ENCODE measurements around the gene HSPB1. TPM values are rescaled to one million over a fixed set of nuclear protein-coding genes. Genes with fewer than 3 reads are reported as not detected.

Gene HSPB1
- total and polyA plus RNA-seq, 2 of the 13 experiments (the other 11 are each of a cell fraction or from before 2014, with no cell fraction given) = 21.0 to 38.6 TPM

DNA sequence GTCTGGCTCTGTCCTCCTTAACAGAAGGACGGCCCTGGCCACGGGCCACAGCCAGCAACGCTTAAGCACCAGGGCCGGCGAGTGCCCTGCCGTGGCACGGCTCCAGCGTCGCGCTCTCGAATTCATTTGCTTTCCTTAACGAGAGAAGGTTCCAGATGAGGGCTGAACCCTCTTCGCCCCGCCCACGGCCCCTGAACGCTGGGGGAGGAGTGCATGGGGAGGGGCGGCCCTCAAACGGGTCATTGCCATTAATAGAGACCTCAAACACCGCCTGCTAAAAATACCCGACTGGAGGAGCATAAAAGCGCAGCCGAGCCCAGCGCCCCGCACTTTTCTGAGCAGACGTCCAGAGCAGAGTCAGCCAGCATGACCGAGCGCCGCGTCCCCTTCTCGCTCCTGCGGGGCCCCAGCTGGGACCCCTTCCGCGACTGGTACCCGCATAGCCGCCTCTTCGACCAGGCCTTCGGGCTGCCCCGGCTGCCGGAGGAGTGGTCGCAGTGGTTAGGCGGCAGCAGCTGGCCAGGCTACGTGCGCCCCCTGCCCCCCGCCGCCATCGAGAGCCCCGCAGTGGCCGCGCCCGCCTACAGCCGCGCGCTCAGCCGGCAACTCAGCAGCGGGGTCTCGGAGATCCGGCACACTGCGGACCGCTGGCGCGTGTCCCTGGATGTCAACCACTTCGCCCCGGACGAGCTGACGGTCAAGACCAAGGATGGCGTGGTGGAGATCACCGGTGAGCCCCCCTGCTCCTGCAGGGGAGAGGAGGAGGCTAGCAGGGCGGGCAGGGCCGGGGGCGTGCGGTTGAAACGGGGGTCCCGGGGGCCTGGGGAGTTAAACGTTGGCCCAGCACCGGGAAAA, at the start of gene HSPB1 (continued):
- TF ChIP-seq, protein P1, sequence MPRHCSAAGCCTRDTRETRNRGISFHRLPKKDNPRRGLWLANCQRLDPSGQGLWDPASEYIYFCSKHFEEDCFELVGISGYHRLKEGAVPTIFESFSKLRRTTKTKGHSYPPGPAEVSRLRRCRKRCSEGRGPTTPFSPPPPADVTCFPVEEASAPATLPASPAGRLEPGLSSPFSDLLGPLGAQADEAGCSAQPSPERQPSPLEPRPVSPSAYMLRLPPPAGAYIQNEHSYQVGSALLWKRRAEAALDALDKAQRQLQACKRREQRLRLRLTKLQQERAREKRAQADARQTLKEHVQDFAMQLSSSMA (CRISPR knock-in tag; IDR thresholded peaks at IDR 0.05) = no peak
- TF ChIP-seq PHF8 (CRISPR knock-in tag; IDR thresholded peaks at IDR 0.05) (peak; percentile 22; the same call in 1 of the 2 replicates), GABPA (IDR thresholded peaks at IDR 0.05; ENCODE audit: low read depth, low read length) (no peak), GABPA (CRISPR knock-in tag; IDR thresholded peaks at IDR 0.05; ENCODE audit: low read depth) (no peak), ARHGAP35 (CRISPR knock-in tag; IDR thresholded peaks at IDR 0.05; ENCODE audit: borderline replicate concordance) (peak; percentile 80), PLRG1 (conservative IDR thresholded peaks at IDR 0.05) (no peak), RAD51 (IDR thresholded peaks at IDR 0.05; ENCODE audit: borderline replicate concordance) (no peak), ZNF335 (CRISPR knock-in tag; IDR thresholded peaks at IDR 0.05) (peak; percentile 55; the same call in 1 of the 2 replicates), BCL6 (CRISPR knock-in tag; IDR thresholded peaks at IDR 0.05) (no peak; the same call in 1 of the 2 replicates), SIX4 (CRISPR knock-in tag; IDR thresholded peaks at IDR 0.05) (peak; percentile 29; the same call in 1 of the 2 replicates), ZNF253 (CRISPR knock-in tag; IDR thresholded peaks at IDR 0.05; ENCODE audit: borderline replicate concordance) (0 out of 2 replicates have a peak, but pooled peaks have one; percentile 19), GATAD1 (CRISPR knock-in tag; IDR thresholded peaks at IDR 0.05) (no peak; the same call in 1 of the 2 replicates), ATF1 (CRISPR knock-in tag; IDR thresholded peaks at IDR 0.05) (no peak), REXO4 (CRISPR knock-in tag; IDR thresholded peaks at IDR 0.05; ENCODE audit: borderline replicate concordance) (peak; percentile 65; the same call in 1 of the 2 replicates), ZNF3 (CRISPR knock-in tag; IDR thresholded peaks at IDR 0.05) (no peak), BHLHE40 (IDR thresholded peaks at IDR 0.05; ENCODE audit: low read length) (no peak), ZNF235 (CRISPR knock-in tag; IDR thresholded peaks at IDR 0.05; ENCODE audit: borderline replicate concordance) (no peak), ZNF329 (CRISPR knock-in tag; IDR thresholded peaks at IDR 0.05; ENCODE audit: low read depth) (0 out of 2 replicates have a peak, but pooled peaks have one; percentile 69), PCBP2 (optimal IDR thresholded peaks at IDR 0.05; ENCODE audit: low read depth, low read length, poor library complexity, severe bottlenecking) (no peak)
- TF ChIP-seq, protein P2, sequence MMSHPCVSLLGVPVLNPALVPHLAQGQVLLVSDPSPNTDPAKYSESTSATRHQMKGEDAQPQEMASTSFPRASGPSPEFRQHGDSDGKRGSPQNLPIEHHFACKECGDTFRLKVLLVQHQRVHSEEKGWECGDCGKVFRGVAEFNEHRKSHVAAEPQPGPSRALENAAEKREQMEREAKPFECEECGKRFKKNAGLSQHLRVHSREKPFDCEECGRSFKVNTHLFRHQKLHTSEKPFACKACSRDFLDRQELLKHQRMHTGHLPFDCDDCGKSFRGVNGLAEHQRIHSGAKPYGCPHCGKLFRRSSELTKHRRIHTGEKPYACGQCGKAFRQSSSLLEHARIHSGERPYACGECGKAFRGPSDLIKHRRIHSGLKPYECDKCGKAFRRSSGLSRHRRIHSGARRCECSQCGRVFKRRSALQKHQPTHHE (CRISPR knock-in tag; IDR thresholded peaks at IDR 0.05; ENCODE audit: borderline replicate concordance) = peak; percentile 34; the same call in 1 of the 2 replicates
- TF ChIP-seq, protein P3, sequence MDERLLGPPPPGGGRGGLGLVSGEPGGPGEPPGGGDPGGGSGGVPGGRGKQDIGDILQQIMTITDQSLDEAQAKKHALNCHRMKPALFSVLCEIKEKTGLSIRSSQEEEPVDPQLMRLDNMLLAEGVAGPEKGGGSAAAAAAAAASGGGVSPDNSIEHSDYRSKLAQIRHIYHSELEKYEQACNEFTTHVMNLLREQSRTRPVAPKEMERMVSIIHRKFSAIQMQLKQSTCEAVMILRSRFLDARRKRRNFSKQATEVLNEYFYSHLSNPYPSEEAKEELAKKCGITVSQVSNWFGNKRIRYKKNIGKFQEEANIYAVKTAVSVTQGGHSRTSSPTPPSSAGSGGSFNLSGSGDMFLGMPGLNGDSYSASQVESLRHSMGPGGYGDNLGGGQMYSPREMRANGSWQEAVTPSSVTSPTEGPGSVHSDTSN (CRISPR knock-in tag; IDR thresholded peaks at IDR 0.05) = no peak
- TF ChIP-seq, protein P4, sequence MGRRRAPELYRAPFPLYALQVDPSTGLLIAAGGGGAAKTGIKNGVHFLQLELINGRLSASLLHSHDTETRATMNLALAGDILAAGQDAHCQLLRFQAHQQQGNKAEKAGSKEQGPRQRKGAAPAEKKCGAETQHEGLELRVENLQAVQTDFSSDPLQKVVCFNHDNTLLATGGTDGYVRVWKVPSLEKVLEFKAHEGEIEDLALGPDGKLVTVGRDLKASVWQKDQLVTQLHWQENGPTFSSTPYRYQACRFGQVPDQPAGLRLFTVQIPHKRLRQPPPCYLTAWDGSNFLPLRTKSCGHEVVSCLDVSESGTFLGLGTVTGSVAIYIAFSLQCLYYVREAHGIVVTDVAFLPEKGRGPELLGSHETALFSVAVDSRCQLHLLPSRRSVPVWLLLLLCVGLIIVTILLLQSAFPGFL (CRISPR knock-in tag; IDR thresholded peaks at IDR 0.05) = no peak
- TF ChIP-seq, protein P5, sequence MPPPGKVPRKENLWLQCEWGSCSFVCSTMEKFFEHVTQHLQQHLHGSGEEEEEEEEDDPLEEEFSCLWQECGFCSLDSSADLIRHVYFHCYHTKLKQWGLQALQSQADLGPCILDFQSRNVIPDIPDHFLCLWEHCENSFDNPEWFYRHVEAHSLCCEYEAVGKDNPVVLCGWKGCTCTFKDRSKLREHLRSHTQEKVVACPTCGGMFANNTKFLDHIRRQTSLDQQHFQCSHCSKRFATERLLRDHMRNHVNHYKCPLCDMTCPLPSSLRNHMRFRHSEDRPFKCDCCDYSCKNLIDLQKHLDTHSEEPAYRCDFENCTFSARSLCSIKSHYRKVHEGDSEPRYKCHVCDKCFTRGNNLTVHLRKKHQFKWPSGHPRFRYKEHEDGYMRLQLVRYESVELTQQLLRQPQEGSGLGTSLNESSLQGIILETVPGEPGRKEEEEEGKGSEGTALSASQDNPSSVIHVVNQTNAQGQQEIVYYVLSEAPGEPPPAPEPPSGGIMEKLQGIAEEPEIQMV (CRISPR knock-in tag; IDR thresholded peaks at IDR 0.05; ENCODE audit: low read depth) = peak; percentile 50; the same call in 1 of the 2 replicates

All from HepG2 (cell line).